ENCODE results near the gene CNTNAP2.

Gene CNTNAP2
- 0 to 0.36 (median 0.23) reads per million in 4 experiments for total RNA-seq

DNA sequence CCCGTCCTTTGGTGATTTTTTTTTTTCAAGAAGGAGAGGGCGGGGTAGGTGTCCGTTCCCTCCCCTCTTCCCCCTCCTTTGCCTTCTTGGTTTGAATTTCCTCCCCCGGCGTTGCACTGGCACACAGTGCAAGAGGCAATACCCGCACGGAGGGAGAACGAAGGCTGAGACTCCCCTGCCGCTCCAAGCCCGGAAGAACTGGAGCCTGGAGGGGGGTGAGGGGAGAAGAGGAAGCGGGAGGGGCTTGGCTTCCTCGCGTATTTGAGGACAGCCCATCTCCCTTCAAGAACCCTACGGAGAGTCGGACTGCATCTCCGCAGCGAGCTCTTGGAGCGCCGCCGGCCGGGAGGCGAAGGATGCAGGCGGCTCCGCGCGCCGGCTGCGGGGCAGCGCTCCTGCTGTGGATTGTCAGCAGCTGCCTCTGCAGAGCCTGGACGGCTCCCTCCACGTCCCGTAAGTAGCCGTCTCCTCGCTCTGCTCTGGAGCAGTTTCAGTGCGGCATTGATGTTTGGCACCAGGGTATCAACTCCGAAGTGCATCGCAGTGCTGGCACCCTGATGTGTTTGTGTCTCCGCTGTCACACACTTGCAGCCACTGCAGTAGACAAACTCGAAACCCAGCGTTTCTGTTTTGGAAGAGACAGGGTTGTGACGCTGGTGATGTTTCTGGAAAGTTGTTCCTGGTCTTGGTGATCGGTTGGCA lies at the start of gene CNTNAP2:
CNTNAP2 (plus strand) TSS at position 281 of the 702 bp plus-strand sequence; CDS start at position 357, 76 bp downstream.
- no peak for DNase-seq

GRCh38 chr7:146067880-146068279 lies 48.7 kb upstream of the CNTNAP2 start:
- DNase-seq = no peak

- no peak for DNase-seq
These were observed 42.3 kb upstream of the CNTNAP2 start for GRCh38 chr7:146074195-146074765.

DNA sequence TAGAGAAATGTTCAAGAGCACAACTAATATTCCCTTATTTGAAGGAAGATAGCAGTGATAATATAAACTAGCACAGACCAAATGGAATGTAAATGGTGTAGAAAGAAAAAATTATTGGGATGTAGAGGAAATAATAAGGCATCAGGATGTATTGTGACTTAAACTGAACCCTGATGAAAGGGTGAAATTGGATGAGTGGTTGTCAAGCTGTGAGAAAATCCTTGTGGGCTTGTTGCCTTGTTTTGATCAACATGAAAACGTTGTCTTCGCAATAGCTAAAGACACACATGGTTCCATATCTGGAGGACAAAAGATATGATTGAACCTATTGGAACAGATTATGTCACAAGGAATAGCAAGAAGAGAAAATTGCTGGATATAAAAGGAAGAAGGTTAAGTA lies 40.3 kb upstream of the CNTNAP2 start:
- DNase-seq = no peak

GRCh38 chr7:146084086-146084485 lies 32.5 kb upstream of the CNTNAP2 start:
- DNase-seq = no peak

DNA sequence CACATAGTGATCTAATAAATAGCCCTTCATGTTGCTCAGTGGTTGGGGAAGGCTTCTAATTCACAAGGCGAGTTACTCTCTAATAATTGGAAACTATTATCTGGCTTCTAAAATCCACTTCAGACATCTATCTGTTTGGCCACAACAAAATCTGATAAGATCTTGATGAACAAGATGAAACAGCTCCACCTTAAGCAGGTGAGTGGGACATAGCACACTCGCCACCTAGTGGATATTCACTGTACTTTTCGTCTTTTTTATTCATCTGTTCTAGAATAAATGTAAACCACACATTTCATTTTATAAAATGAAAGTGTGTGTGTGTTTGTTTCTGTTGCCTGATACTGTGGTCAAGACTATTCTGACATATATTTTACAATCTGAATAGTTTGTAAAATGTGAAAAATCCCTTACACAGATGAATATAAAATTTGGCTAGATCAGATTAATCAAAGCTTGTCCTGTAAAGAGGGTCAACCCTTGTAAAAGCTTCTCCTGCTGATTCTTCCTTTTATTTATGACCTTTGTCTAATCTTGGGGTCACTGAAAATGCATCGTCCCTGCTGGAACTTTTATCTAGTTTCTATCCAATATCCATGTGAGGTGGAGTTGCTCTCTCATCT lies 26.5 kb upstream of the CNTNAP2 start:
- DNase-seq = no peak

GRCh38 chr7:146094356-146094755 lies 22.2 kb upstream of the CNTNAP2 start:
- DNase-seq = no peak

- DNase-seq = no peak
These were observed 19.6 kb upstream of the CNTNAP2 start for GRCh38 chr7:146096994-146097393.

- DNase-seq = no peak
These were observed 10.3 kb upstream of the CNTNAP2 start for GRCh38 chr7:146106319-146106718.

DNA sequence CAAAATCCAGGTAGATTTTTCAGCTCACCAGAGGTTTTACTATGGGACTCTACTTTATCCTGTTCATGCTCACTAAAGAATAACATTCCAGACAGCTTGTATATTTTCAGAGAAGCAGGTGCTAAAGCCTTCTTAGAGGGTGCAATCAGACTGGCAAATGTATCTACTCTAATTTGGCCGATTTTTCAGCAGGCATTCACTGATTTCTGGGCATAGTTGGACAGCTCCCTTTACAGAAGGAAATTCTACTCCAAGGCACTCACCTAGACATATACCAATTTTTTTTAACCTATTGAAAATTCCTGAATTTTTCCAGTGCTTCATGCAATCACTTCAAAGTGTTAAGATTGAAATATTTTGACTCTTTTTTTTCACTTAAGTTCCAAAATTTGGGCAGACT lies 3.8 kb upstream of the CNTNAP2 start:
- DNase-seq = no peak

DNA sequence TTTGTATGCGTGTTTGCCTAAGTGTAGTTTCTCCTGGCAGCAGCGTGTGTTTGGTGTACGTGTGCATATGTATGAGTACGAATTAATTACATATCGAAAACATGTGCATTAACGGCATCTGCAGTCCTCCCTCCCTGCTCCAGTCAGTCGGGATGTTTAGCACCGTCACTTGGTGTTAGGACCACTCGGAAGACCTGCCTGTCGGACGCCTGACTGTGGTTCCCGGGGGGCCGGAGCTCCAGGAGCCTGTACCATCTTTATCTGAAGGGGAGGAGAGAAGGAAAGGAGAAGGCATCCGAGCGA lies 1.1 kb upstream of the CNTNAP2 start:
- no peak for DNase-seq

- DNase-seq = no peak
These were observed 615 bp upstream of the CNTNAP2 start for GRCh38 chr7:146115851-146116520.

- no peak for DNase-seq
These were observed 975 bp downstream of the CNTNAP2 start for GRCh38 chr7:146117576-146117975.

DNA sequence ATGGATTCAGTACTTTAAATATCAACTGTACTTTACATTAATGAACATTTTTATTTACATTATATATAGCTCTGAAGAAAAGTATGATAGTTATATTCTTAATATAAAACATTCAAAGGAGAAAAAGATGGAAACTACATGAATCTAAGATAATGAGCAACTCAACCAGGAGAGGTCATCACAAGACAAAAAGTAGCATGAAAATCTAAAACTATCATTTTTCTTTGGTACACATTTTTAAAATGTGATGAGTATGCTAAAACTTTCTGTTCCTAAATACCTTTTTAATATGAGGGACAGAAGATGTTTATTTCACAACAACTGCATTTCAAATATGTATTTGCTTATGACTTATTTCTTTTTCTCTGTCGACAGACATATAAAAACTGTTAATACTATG lies 2.4 kb downstream of the CNTNAP2 start:
- no peak for DNase-seq

GRCh38 chr7:146123715-146124114 lies 7.1 kb downstream of the CNTNAP2 start:
- no peak for DNase-seq

GRCh38 chr7:146126767-146127509 lies 10.3 kb downstream of the CNTNAP2 start:
- DNase-seq = no peak

DNA sequence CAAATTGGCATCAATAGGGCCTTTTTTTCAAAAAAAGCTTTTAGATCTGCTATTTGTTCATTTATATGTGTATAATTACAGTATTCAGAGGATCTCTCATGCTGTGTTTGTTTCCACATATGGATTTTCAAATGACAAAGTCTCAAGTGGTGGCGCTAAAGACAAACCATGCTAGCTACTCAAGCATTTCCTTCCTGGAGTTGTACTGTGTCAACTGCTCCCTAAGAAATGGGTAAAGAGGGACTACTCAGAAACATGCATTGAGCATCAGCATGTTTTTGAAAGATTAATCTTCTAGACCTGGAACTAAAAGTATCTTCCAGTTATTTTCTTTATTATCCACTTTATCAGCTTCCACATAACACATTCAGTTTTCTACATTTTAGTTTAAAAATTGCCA lies 12.7 kb downstream of the CNTNAP2 start:
- DNase-seq = no peak

- no peak for DNase-seq
These were observed 13.4 kb downstream of the CNTNAP2 start for GRCh38 chr7:146129997-146130396.

GRCh38 chr7:146131701-146132100 lies 15.1 kb downstream of the CNTNAP2 start:
- DNase-seq = no peak

GRCh38 chr7:146136357-146136875 lies 19.8 kb downstream of the CNTNAP2 start:
- no peak for DNase-seq

GRCh38 chr7:146138926-146139325 lies 22.3 kb downstream of the CNTNAP2 start:
- no peak for DNase-seq

DNA sequence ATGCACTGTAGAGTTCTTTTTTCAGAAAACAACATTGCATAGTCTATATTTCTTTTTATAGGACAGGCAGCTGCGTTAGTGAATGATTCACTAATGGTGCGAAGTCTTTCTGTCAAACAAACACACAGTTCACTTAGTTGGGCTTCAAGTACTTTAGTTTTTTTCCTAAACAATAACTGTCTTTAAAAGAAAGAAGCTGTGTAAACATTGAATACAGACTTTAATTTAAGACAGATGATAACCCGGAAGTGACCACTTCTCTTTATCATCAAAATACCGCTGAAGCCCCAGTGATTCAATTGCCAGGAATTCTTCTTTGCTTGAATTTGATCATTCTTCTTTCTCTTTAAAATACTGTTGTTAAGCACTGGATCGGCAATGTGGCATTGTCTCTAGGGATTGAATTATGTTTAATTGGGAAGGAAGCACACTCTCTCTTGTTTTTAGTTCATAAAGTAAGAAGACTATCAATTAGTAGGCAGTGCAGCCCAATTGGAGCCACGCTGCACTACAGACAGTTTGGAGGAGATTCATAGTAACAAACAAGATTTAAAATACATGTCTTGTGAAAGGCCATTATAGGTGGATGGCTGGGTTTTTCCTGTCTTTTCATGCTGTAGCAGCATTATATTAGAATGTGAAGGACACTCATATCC lies 30.4 kb downstream of the CNTNAP2 start:
- DNase-seq = no peak

Measured in effector CD8-positive, alpha-beta T cell (primary cell).